IMR-90 (cell line): ENCODE data around the gene CLIC3.

Experiments used
- BHLHE40 ChIP-seq: fragments of 150-350 bp; IDR thresholded peaks from 2 replicates; pipeline ENCODE4 v1.6.1; 2016; ENCODE audit warnings: mild to moderate bottlenecking, low read depth, low read length
- CEBPB ChIP-seq: IDR thresholded peaks from 2 replicates; pipeline ENCODE4 v1.6.1; 2012; ENCODE audit warnings: low read depth, low read length, improper control_type of control experiment
- ELK1 ChIP-seq: fragments of 150-350 bp; IDR thresholded peaks from 2 replicates; pipeline ENCODE4 v1.6.1; 2016; ENCODE audit warnings: low read depth, mild to moderate bottlenecking, low read length, moderate library complexity, borderline replicate concordance
- MAFK ChIP-seq: IDR thresholded peaks from 2 replicates; pipeline ENCODE4 v1.6.1; 2012; ENCODE audit warnings: low read depth, low read length, improper control_type of control experiment
- MAZ ChIP-seq: IDR thresholded peaks from 2 replicates; pipeline ENCODE4 v1.6.1; 2012; ENCODE audit warnings: low read depth, mild to moderate bottlenecking, low read length, improper control_type of control experiment, moderate library complexity, borderline replicate concordance
- MXI1 ChIP-seq: IDR thresholded peaks from 2 replicates; pipeline ENCODE4 v1.6.1; 2012; ENCODE audit warnings: low read depth, mild to moderate bottlenecking, low read length, moderate library complexity, borderline replicate concordance
- POLR2A ChIP-seq: IDR thresholded peaks from 2 replicates; pipeline ENCODE4 v1.6.1; 2012; ENCODE audit warnings: mild to moderate bottlenecking, low read depth, low read length
- RAD21 ChIP-seq: IDR thresholded peaks from 2 replicates; pipeline ENCODE4 v1.6.1; 2012; ENCODE audit warnings: low read length, improper control_type of control experiment
- SMC3 ChIP-seq: fragments of 150-350 bp; IDR thresholded peaks from 2 replicates; pipeline ENCODE4 v1.6.1; 2016; ENCODE audit warnings: low read depth, mild to moderate bottlenecking, antibody characterized with exemption, low read length, moderate library complexity
- USF2 ChIP-seq: fragments of 150-350 bp; IDR thresholded peaks from 2 replicates; pipeline ENCODE4 v1.6.1; 2017; ENCODE audit warnings: mild to moderate bottlenecking, antibody characterized with exemption, low read length, low read depth
- TF ChIP-seq, protein P1 (sequence below): conservative IDR thresholded peaks from 2 replicates; pipeline ENCODE4 v1.5.1; 2012; ENCODE audit warnings: mild to moderate bottlenecking, low read depth, low read length, improper control_type of control experiment

- no peak for TF ChIP-seq POLR2A
- TF ChIP-seq BHLHE40, result no peak
- TF ChIP-seq MXI1, result no peak
- TF ChIP-seq, protein P1, sequence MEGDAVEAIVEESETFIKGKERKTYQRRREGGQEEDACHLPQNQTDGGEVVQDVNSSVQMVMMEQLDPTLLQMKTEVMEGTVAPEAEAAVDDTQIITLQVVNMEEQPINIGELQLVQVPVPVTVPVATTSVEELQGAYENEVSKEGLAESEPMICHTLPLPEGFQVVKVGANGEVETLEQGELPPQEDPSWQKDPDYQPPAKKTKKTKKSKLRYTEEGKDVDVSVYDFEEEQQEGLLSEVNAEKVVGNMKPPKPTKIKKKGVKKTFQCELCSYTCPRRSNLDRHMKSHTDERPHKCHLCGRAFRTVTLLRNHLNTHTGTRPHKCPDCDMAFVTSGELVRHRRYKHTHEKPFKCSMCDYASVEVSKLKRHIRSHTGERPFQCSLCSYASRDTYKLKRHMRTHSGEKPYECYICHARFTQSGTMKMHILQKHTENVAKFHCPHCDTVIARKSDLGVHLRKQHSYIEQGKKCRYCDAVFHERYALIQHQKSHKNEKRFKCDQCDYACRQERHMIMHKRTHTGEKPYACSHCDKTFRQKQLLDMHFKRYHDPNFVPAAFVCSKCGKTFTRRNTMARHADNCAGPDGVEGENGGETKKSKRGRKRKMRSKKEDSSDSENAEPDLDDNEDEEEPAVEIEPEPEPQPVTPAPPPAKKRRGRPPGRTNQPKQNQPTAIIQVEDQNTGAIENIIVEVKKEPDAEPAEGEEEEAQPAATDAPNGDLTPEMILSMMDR, result no peak
- no peak for TF ChIP-seq USF2
- no peak for TF ChIP-seq RAD21
- no peak for TF ChIP-seq SMC3
- no peak for TF ChIP-seq MAZ
- TF ChIP-seq ELK1, result no peak
- no peak for TF ChIP-seq MAFK
- TF ChIP-seq CEBPB, result no peak
Observed at GRCh38 chr9:136962163-136962562, 34.2 kb downstream of the CLIC3 start.
